ENCODE data around the gene LOXHD1.

DNA sequence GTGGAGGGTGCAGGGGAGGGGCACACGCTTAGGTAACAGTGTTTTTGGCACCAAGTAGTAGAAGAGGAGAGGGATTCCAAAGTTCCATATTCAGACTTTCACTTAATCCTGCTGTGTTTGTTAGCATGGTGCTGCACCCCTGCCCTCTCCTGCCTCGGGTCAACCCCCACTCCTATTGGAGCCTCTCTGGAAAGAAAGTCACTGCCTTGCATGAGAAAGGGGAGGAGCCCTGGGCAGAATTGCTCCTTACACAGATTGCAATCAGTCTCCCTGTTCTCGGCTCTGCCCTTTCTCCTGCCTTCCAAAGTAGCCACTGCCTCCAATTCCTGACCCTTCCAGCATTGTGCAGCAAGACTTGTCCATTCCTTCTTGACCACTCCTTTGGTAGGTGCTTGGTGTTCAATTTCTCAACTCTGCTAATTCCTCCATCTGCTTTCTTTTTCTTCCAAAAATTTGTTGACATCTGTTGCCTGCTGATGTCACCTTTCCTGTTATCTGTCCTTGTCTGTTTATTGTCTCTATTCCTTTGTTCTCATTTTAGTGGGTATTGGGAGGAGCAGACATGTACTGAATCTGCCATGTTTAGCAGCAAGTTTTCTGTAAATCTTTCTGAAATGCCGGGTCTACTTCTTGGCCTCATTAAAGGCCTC is 225.4 kb downstream of the LOXHD1 start:
- TF ChIP-seq, protein P1, sequence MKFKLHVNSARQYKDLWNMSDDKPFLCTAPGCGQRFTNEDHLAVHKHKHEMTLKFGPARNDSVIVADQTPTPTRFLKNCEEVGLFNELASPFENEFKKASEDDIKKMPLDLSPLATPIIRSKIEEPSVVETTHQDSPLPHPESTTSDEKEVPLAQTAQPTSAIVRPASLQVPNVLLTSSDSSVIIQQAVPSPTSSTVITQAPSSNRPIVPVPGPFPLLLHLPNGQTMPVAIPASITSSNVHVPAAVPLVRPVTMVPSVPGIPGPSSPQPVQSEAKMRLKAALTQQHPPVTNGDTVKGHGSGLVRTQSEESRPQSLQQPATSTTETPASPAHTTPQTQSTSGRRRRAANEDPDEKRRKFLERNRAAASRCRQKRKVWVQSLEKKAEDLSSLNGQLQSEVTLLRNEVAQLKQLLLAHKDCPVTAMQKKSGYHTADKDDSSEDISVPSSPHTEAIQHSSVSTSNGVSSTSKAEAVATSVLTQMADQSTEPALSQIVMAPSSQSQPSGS (CRISPR knock-in tag; IDR thresholded peaks at IDR 0.05; ENCODE audit: borderline replicate concordance, low read depth), result no peak
- TF ChIP-seq, protein P2, sequence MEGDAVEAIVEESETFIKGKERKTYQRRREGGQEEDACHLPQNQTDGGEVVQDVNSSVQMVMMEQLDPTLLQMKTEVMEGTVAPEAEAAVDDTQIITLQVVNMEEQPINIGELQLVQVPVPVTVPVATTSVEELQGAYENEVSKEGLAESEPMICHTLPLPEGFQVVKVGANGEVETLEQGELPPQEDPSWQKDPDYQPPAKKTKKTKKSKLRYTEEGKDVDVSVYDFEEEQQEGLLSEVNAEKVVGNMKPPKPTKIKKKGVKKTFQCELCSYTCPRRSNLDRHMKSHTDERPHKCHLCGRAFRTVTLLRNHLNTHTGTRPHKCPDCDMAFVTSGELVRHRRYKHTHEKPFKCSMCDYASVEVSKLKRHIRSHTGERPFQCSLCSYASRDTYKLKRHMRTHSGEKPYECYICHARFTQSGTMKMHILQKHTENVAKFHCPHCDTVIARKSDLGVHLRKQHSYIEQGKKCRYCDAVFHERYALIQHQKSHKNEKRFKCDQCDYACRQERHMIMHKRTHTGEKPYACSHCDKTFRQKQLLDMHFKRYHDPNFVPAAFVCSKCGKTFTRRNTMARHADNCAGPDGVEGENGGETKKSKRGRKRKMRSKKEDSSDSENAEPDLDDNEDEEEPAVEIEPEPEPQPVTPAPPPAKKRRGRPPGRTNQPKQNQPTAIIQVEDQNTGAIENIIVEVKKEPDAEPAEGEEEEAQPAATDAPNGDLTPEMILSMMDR (IDR thresholded peaks at IDR 0.05), result no peak
- no peak for TF ChIP-seq JAZF1 (CRISPR knock-in tag; IDR thresholded peaks at IDR 0.05)
- TF ChIP-seq ZNF232 (CRISPR knock-in tag; IDR thresholded peaks at IDR 0.05), result no peak
- TF ChIP-seq, protein P3, sequence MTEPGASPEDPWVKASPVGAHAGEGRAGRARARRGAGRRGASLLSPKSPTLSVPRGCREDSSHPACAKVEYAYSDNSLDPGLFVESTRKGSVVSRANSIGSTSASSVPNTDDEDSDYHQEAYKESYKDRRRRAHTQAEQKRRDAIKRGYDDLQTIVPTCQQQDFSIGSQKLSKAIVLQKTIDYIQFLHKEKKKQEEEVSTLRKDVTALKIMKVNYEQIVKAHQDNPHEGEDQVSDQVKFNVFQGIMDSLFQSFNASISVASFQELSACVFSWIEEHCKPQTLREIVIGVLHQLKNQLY (CRISPR knock-in tag; IDR thresholded peaks at IDR 0.05), result no peak
- no peak for TF ChIP-seq TEAD1 (CRISPR knock-in tag; IDR thresholded peaks at IDR 0.05)
- TF ChIP-seq FOXP1 (CRISPR knock-in tag; IDR thresholded peaks at IDR 0.05; ENCODE audit: borderline replicate concordance), result no peak
- TF ChIP-seq IRF1 (CRISPR knock-in tag; IDR thresholded peaks at IDR 0.05), result no peak
